AG08395 (cell line): ENCODE results near the gene CIAO3.
"Not testable (repeated sequence)": the region's sequence is repeated elsewhere in the genome, so short reads cannot be mapped to it uniquely, and the experiment has no call there.

Source experiments
- DNase-seq: peaks from one replicate; pipeline ENCODE4 v3.0.0; 2012; ENCODE audit warnings: mixed read lengths, low spot score

CIAO3 gene

DNA sequence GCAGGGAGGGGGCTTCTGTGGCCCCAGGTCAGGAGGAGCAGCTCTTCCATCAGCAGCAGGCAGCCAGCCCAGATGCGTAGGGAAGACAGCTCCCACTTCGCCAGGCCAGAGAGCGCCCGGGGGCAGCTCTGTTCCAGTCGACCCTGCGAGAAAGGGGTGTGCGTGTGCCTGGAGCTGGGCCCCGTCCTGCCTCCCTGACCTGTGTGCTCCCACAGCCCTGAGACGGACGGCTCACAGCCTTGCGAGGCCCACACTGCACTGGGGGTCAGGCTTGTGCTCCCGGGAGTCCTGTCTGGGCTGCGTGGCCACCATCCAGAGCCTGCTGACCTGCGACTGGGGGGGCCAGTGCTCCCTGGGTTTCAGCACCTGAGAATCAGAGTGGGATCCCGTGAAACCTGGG lies 19.3 kb upstream of the CIAO3 start:
- DNase-seq, result no peak

DNA sequence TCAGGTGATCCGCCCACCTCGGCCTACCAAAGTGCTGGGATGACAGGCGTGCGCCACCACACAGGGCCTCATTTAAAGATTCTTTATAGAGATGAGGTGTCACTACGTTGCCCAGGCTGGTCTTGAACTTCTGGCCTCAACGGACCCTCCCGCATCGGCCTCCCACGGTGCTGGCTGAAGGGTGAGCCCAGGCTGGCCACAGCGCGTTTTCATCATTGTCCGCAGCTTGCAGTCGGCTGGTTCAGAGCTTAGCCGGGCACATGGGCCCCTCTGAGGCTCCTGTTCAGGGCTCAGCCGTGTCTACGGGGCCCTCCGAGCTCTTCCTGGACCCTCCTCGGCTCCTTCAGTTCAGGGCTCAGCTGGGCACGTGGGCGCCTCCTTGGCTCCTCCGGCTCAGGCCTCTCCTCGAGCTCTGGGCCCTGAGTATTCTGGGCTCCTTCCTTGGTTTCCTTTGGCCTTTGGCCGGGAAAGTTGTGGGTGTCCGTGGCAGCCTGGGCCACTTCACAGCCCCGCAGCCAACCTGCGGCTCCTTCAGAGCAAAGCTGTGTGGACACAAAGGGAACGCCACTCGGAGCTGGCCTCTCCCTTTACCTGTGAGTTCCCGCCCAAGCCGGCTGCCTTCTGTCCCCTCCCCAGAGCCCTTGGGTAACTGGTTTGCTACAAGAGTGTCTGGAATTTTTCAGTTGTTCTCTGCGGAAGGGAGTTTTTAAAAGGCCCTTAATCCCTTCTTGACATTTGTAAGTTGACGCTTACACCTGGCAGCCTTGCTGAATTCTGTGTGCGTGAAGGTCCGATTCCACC lies 18.5 kb upstream of the CIAO3 start:
- no peak for DNase-seq

DNA sequence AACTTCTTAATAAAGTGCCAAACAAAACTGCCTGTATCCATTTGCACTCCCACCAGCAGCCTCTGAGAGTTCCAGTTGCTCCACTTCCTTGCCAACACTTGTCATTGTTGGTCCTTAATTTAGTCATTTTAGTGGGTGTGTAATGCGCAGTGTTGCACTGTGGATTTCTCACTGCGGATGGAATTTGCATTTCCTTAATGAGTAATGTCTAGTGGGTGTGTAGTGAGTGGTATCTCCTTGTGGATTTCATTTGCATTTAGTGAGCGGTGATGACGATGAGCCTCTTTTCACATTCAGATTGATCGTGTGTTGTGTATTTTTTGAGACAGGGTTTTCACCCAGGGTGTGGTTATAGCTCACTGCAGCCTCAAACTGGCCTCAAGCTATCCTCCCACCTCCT lies 15.6 kb upstream of the CIAO3 start:
- DNase-seq, result no peak

DNA sequence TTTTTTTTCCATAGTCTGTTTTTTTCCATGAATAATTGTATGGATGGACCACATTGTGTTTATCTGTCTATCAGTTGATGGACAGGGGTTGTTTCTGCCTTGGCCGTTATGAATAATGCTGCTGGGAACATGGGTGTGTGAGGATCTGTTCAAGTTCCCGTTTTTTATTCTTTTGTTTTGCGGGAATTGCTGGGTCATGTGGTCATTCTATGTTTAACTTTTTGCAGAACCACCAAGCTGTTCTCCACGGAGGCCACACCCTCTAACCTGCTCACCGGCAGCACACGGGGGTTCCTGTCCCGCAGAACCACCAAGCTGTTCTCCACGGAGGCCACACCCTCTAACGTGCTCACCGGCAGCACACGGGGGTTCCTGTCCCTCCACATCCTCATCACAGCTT lies 13.9 kb upstream of the CIAO3 start:
- DNase-seq, result no peak

DNA sequence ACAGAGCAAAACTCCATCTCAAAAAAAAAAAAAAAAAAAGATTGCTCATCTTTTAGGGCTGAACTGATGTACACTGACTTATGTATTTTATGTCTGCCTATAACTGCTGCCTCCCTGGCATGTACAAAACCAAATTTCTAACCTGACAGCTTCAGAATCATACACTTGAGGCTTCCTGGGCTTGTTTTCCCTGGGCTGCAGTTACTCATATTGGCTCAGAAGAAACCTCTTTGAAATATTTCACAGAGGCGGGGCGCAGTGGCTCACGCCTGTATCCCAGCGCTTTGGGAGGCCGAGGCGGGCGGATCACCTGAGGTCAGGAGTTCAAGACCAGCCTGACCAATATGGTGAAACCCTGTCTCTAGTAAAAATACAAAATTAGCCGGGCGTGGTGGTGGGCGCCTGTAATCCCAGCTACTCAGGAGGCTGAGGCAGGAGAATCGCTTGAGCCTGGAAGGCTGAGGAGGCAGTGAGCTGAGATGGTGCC lies 13.4 kb upstream of the CIAO3 start:
- DNase-seq, result not testable (repeated sequence)

DNA sequence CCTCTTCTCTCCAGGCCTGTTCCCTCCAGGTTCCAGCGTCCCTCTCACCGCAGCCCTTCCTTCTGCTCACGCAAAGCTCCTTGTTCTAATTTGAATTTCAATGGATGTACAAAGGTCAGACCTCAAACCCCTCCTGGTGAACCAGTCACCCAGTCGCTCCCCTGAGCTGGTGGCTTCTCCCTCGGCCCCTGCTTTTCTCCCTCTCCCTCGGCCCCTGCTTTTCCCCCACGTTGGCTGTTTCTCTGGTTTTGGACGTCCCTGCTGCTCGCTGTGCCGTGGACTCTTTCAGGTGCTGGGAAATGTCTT lies 11.2 kb upstream of the CIAO3 start:
- no peak for DNase-seq

DNA sequence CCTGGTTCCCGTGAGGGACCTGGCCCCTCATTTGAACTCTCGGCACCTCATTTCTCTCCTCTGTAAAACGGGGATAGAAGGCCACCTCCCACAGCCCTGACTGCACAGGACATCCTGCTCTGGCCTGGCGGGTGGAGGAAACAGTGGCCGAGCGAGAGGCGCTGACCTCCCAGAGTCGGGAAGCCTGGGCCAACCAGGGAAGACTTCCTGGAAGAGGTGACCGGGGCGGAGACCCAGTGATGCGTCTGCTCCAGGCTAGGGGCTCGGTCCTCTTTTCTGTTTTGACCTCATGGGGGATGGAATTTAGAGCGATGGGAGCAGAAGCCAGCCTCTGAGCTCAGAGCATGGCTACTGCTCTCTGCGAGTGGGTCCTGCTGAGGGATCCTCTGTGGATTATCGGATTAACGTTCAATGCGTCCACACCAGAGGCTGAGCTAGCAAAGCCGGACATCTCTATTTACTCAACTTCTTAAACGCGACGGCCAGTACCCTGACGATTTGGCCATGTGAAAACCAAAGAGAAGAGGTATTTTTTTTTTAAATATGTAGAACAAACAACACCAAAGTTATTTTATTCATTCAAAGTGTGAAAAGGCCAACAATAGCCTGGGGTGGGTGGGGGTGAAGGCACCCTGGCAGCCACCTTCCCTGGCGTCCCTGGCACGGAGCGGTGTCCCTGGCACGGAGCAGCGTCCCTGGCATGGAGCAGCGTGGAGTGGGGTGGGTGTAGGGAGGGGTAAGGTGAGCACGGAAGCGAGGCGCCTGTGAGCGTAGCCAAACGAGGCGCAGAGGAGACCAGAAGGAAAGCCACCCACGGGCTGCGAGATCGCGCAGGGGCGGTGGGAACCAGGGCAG lies 10.6 kb upstream of the CIAO3 start:
- no peak for DNase-seq

DNA sequence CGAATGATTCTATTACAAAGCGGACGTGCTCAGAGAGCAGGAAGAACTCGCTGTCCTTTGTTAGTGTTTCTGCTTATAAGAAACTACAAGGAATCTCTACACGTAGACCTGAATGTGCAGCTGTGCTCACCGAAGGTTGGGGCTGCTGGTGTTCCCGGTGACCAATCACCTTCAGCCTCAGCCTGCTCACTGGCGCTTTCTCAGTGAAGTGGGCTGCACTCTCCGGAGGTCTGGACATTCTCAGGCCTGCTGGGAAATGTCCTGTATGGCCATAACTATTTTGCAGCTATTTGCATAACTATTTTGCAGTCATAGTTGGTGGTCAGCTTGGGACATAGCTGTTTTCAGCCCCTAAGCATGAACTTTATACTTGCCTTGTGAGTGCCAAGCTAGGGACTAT lies 9.7 kb upstream of the CIAO3 start:
- DNase-seq, result no peak

DNA sequence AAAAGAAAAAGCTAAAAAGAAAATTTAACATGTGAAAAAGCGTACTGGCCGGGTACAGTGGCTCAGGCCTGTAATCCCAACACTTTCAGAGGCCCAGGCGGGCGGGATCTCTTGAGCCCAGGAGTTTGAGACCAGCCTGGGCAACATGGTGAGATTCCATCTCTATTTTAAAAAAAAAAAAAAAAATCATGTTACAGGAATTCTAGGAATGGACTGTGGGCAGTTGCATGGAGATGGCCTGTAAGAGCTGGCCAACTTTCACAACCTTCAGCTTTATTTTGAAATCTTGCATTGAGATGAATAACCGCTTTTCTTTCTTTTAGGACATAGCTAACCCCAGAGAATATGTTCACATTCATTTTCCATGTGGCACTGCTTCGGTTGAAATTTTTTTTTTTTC lies 8.2 kb upstream of the CIAO3 start:
- DNase-seq, result peak; percentile 87

DNA sequence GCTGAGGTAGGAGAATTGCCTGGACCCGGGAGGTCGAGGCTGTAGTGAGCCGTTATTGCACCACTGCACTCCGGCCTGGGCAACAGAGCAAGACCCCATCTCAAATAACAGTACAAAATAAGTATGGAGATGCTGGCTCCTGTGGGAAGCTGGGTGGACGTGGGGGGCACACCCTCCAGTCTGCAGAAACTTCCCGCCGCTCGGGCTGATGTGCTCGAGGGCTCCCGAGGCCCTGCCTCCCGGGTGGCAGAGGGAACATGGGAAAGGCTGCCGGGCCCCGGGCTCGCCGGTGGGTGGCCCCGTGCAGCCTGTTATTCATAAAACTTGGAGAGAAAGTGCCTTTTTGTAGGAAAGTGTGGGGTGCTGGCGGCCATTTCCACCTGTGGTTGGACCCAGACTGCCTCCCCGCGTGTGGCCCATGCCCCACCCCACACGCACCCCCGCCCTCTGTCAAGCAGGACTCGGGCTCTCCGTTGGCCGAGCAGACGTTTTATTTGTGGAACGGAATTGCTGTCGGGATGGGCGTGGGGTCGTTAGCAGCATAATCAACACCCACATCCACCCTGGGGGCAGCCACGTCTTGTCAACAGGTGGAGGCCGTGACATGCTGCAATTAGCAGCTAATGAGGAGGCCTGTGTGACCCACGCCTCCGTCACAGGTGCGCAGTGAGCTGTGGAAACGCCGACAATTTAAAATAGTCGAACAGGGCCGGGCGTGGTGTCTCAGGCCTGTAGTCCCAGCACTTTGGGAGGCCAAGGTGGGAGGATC lies 7.4 kb upstream of the CIAO3 start:
- no peak for DNase-seq

DNA sequence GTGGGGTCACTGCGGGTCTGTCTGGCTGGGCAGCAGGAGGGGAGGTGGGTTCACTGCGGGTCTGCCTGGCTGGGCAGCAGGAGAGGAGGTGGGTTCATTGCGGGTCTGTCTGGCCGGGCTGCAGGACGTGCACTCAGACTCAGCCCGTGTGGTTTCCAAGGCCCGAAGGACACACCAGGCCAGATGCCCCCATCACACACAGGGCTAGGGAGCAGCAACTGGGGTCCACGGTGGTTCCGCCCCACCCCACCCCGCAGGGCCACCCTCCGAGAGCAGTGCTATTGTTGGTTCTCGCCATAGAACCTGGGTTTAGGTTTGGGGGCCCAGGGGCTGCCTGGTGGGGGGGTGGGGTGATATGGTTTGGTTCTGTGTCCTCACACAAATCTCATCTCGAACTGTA lies 5.8 kb upstream of the CIAO3 start:
- DNase-seq, result no peak

DNA sequence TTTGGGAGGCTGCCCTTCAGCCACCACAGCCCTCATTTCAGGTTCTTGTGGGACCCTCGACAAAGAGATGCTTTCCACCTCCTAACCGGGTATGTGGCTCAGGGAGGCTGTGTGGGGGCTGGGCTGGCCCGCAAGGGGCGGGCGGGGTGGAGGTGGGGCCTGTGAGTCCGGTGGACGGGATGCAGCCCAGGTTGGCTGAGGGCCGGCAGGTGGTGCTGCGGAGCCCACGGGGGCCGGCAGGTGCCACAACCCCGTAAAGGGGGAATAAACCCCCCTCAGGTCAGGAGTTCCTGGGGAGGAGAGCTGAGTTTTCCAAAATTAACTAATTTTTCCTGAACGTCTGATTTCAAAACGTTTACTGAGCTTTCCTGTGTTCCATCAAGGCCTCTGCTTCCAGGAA lies 4.9 kb upstream of the CIAO3 start:
- DNase-seq, result no peak

DNA sequence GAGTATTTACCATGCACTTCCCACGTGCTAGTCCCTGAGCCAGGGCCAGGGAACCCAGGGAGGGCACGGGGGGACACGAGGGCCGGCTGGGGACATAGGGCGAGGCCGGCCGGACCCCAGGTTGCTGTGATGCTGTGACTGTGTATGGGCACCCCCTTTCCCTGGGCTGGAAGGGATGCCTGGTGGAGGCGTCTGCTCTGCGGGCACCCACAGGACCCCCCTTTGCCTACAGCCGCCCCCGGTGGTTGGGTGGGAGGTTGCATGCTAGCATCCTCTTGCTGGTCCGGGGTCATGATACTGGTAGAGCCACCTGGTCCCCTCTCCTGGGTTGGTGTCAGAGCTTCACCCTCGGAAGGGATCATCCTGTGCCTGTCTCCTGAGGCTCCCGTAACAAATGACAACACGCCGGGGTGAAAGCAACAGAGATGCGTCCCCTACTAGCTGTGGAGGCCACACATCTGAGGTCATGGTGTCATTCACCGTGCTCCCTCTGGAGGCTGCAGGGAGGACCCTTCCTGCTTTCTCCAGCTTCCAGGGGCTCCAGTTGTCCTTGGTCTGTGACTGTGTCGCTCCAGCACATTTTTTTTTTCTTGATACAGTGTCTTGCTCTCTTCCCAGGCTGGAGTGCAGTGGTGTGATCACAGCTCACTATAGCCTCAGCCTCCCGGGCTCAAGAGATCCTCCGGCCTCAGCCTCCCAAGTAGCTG lies 3.1 kb upstream of the CIAO3 start:
- DNase-seq, result no peak

DNA sequence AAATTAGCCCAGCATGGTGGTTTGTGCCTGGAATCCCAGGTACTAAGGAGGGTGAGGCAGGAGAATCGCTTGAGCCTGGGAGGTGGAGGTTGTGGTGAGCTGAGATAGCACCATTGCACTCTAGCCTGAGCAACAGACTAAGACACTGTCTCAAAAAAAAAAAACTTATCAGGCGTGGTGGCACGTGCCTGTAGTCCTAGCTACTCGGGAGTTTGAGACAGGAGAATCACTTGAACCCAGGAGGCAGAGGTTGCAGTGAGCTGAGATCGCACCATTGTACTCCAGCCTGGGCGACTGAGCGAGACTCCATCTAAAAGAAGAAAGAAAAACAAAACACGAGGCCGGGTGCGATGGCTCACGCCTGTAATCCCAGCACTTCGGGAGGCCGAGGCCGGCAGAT lies 2.1 kb upstream of the CIAO3 start:
- DNase-seq, result not testable (repeated sequence)

DNA sequence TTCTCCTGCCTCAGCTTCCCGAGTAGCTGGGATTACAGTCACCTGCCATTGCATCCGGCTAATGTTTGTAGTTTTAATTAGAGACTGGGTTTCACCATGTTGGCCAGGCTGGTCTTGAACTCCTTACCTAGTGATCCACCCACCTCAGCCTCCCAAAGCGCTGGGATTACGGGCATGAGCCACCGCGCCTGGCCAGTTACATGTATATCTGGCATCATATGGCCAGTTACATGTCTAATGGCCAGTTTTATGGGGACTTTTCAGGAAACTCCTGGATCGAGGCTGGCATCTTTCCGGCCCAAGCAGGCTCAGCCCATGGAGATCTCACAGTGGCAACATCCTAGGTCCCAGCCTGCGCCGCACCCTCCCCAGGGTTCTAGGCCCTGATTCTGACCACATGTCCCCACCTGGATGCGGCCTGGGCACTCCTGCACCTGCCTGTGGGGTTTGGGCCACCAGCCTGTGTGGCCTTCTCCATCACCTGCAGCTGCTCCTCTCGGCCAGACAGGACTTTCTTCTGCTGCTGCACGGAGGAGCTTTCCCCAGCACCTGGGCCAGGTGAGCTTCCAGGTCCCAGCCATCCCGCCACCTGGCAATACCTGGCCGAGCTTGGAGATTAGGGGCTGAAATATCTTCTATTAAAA lies 1.3 kb upstream of the CIAO3 start:
- DNase-seq, result no peak

DNA sequence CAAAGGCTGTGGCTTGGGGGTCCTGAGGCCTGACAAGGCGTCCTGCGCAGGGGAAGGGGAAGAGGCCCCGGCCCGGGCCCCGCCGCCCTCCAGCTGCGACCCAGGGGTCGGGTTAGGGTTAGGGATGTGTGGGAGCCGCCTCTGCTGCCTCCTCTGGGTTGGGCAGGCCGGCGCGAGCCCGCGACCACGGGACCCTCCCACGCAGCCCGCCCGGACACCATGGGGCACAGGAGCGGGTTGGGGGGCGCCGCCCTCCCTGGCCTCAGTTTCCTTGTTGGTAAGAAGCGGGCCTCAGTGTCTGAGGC lies 386 bp downstream of the CIAO3 start:
- DNase-seq, result no peak

DNA sequence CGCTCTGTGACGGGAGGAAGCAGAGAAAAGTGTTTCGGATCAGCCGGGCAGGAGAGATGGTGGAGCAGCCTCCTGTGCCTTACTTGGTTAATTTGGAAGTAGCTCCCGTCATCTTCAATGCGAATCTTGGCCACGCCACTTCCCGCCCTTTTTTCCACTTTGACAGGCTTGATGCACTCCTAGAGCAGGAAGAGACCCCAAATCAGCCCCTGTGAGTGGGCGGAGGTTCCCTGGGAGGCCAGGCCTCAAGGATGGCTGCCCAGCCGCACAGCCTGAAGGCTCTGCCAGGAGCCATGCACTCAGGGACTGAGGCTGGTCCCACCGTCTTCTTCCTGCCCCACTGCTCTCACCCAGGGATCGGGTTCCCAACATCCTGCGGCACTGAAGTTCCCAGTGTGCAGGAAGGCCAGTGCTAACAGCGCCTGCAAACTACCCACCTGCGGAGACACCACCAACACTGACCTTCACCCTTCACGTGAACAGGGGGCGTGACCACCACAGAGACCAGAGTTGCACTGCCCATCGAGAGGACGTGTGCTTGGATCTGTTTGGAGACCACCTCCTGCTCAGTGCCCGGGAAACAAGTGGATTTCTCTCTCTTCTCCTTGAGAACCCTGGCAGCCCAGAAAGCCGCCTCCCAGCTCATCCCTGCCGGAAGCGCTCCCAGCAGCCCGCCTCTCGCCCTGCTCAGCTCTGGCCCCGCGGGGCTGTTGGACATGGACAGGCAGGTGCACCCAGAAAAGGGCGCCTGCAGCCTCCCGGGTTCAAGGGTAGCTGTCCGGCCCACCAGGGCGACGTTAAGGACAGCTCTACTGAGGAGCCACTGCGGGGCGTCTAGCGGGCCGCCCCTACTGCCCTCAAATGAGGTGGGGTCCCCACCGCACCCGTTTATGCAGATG lies 988 bp downstream of the CIAO3 start:
- no peak for DNase-seq

DNA sequence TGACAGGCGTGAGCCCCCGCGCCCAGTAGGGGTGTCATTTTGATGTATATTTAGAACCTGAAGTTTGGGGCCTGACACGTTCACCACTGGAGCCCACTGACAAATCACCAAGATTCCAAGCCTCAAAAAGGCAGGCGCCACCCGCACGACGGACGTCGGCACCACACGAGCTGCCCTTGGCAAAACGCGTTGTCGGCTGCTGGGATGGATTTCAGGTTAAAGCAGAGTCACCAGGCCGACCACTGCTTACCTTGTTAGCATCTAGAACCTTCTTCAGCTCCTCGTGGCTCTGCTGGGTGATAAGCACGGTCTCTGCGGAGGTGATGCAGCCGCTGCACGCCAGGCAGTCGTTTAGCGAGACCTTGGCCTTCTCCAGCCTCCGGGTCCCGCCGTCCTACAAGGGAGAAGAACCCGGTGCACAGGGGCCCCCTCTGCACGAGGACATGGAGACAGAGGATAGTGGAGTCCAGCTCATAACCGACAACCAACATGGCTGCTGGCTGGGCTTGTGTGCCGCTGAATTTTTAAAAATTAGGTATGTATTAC lies 3.8 kb downstream of the CIAO3 start:
- DNase-seq, result no peak

DNA sequence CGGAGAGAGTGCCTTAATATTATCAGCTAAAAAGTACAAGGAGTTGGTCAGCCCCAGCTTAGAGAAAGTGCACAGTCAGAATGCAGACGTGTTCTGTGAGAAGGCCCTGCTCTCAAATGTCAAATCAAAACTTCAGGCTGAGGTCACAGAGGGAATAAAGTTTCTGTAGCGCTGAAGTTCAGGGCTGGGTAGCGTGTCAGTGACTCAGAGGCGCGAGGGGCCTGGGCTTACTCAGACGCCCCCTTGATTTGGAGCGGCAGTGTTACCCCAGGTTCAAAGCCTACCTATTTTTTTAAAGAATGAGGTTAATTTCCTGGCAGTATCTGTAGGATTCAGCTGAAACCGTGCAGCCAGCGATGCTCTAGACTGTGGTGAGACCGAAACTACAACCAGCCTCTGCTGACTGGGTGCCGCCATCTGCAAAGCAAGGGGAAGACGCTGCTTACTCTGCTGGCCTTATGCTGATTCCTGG lies 4.8 kb downstream of the CIAO3 start:
- no peak for DNase-seq
